IMR-90 (cell line): ENCODE results near the gene RETREG1.

Source experiments
- CEBPB ChIP-seq: IDR thresholded peaks from 2 replicates; pipeline ENCODE4 v1.6.1; 2012; ENCODE audit warnings: low read depth, low read length, improper control_type of control experiment
- FOS ChIP-seq: fragments of 150-350 bp; IDR thresholded peaks from 2 replicates; pipeline ENCODE4 v1.6.1; 2016; ENCODE audit warnings: low read depth, low read length
- MAFK ChIP-seq: IDR thresholded peaks from 2 replicates; pipeline ENCODE4 v1.6.1; 2012; ENCODE audit warnings: low read depth, low read length, improper control_type of control experiment
- POLR2A ChIP-seq: IDR thresholded peaks from 2 replicates; pipeline ENCODE4 v1.6.1; 2012; ENCODE audit warnings: mild to moderate bottlenecking, low read depth, low read length
- TF ChIP-seq, protein P1 (sequence below): conservative IDR thresholded peaks from 2 replicates; pipeline ENCODE4 v1.5.1; 2012; ENCODE audit warnings: mild to moderate bottlenecking, low read depth, low read length, improper control_type of control experiment

DNA sequence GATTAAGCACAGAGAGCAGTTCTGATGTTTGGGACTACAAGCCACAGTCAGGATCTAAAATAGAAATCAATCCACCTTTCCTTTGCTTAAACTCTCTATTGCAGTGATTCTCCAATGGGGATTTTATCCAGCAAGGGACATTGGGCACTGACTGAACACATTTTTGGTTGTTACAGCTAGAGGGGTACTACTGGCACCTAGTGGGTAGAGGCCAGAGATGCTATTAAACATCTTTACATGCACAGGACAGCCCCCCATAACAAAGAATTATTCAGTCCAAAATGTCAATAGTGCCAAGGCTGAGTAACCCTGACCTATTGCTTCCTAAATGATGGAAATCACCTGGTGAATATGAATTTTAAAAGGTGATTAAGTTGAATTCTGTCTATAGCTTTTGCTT, 163.2 kb downstream of the RETREG1 start:
- TF ChIP-seq, protein P1, sequence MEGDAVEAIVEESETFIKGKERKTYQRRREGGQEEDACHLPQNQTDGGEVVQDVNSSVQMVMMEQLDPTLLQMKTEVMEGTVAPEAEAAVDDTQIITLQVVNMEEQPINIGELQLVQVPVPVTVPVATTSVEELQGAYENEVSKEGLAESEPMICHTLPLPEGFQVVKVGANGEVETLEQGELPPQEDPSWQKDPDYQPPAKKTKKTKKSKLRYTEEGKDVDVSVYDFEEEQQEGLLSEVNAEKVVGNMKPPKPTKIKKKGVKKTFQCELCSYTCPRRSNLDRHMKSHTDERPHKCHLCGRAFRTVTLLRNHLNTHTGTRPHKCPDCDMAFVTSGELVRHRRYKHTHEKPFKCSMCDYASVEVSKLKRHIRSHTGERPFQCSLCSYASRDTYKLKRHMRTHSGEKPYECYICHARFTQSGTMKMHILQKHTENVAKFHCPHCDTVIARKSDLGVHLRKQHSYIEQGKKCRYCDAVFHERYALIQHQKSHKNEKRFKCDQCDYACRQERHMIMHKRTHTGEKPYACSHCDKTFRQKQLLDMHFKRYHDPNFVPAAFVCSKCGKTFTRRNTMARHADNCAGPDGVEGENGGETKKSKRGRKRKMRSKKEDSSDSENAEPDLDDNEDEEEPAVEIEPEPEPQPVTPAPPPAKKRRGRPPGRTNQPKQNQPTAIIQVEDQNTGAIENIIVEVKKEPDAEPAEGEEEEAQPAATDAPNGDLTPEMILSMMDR = no peak
- no peak for TF ChIP-seq MAFK
- TF ChIP-seq POLR2A = no peak
- TF ChIP-seq CEBPB = no peak
- no peak for TF ChIP-seq FOS
